B cell (primary cell): Measurements from ENCODE around the gene ADCY10. TPM values are rescaled to one million over a fixed set of nuclear protein-coding genes. Genes with fewer than 3 reads are reported as not detected.

Experiments
- ATAC-seq: fragments of 200-7000 bp; cut with Tn5 transposase; one replicate; pipeline ENCODE4 v1.10.0; 2021; ENCODE audit warnings: low read depth, mild to moderate bottlenecking, moderate number of reproducible peaks, moderate library complexity
- CTCF ChIA-PET: fragments of 350-600 bp; sonication (Branson Sonifier 250); formaldehyde crosslinking; loops from one replicate; lab custom pipeline; 2021; ENCODE audit warnings: antibody characterized with exemption, inconsistent platforms; lab: Charles Lee
- POLR2A ChIA-PET: fragments of 350-600 bp; sonication (Branson Sonifier 250); formaldehyde crosslinking; loops from one replicate; lab custom pipeline; 2021; ENCODE audit warnings: antibody characterized with exemption; lab: Charles Lee
- DNase-seq: peaks from one replicate; pipeline ENCODE4 v3.0.0; 2013
- H2AFZ ChIP-seq: 2 replicates; pipeline ENCODE4 v1.6.1; 2012; ENCODE audit warnings: mild to moderate bottlenecking, low read depth, low read length; ENCODE audit not compliant: insufficient read depth, poor library complexity, severe bottlenecking
- H3K27ac ChIP-seq, 2 donors: 1 replicate in 1 of 2; 2 replicates in 1 of 2; pipeline ENCODE4 v1.5.1; 2012 to 2013; ENCODE audit warnings: low read length in 2 of 2, mild to moderate bottlenecking in 2 of 2, moderate library complexity in 1 of 2
- H3K27me3 ChIP-seq, 4 experiments: fragments of 200-600 bp in 1 of 4; sonication (generic) in 1 of 4; replicated peaks in 1 of 4; 1 replicate in 2 of 4; 2 replicates in 2 of 4; pipeline versions ENCODE4 v1.6.1 to v1.7.0; 2013 to 2016; ENCODE audit warnings: low read length in 3 of 4, mild to moderate bottlenecking in 2 of 4, mixed read lengths in 1 of 4, moderate library complexity in 1 of 4; ENCODE audit not compliant: insufficient read depth in 4 of 4, control insufficient read depth in 3 of 4; ENCODE audit errors: control extremely low read depth in 1 of 4
- H3K36me3 ChIP-seq, 2 experiments: replicated peaks in 1 of 2; 1 replicate in 1 of 2; 2 replicates in 1 of 2; pipeline versions ENCODE4 v1.6.1 to v1.7.1; 2013; ENCODE audit warnings: low read length in 1 of 2; ENCODE audit not compliant: insufficient read depth in 2 of 2, control insufficient read depth in 1 of 2; ENCODE audit errors: control extremely low read depth in 1 of 2, extremely low read depth in 1 of 2
- H3K4me1 ChIP-seq, 2 donors: fragments of 200-600 bp in 1 of 2; sonication (generic) in 1 of 2; 1 replicate in 1 of 2; 2 replicates in 1 of 2; pipeline versions ENCODE4 v1.5.1 to v1.6.1; 2013 to 2017; ENCODE audit warnings: low read length in 2 of 2; ENCODE audit not compliant: control insufficient read depth in 2 of 2, insufficient read depth in 2 of 2
- H3K4me2 ChIP-seq: replicated peaks from 2 replicates; pipeline ENCODE3; 2012; ENCODE audit warnings: mild to moderate bottlenecking, low read depth, low read length; ENCODE audit not compliant: poor library complexity, severe bottlenecking
- H3K4me3 ChIP-seq, 5 experiments: fragments of 200-600 bp in 1 of 5; sonication (generic) in 1 of 5; 1 replicate in 3 of 5; 2 replicates in 2 of 5; pipeline versions ENCODE4 v1.5.1 to v1.7.0; 2011 to 2016; ENCODE audit warnings: low read length in 4 of 5, mild to moderate bottlenecking in 4 of 5, low read depth in 2 of 5, control low read depth in 1 of 5, moderate library complexity in 1 of 5; ENCODE audit not compliant: insufficient read depth in 1 of 5; ENCODE audit errors: control extremely low read depth in 1 of 5, extremely low read depth in 1 of 5
- H3K79me2 ChIP-seq: fragments of 200-600 bp; sonication (generic); one replicate; pipeline ENCODE4 v1.6.0; 2016; ENCODE audit warnings: low read length; ENCODE audit not compliant: control insufficient read depth, insufficient read depth
- H3K9ac ChIP-seq: fragments of 200-600 bp; sonication (generic); 2 replicates; pipeline ENCODE4 v1.6.1; 2017; ENCODE audit warnings: mild to moderate bottlenecking, low read length, moderate library complexity
- H3K9me3 ChIP-seq, 3 donors: one replicate each; pipeline versions ENCODE4 v1.6.1 to v1.7.1; 2013; ENCODE audit warnings: low read length in 2 of 3; ENCODE audit not compliant: control insufficient read depth in 2 of 3, insufficient read depth in 1 of 3; ENCODE audit errors: control extremely low read depth in 1 of 3
- H4K20me1 ChIP-seq: 2 replicates; pipeline ENCODE4 v1.6.0; 2012; ENCODE audit warnings: mild to moderate bottlenecking, low read length; ENCODE audit not compliant: insufficient read depth, control insufficient read depth, poor library complexity, severe bottlenecking
- H3K27ac Mint-ChIP-seq: one replicate; pipeline ENCODE4 v1.8.0; 2021; ENCODE audit warnings: mixed read lengths
- H3K27me3 Mint-ChIP-seq: one replicate; pipeline ENCODE4 v1.8.0; 2021; ENCODE audit warnings: mixed read lengths
- H3K4me1 Mint-ChIP-seq: one replicate; pipeline ENCODE4 v1.8.0; 2021; ENCODE audit warnings: mixed read lengths
- H3K4me3 Mint-ChIP-seq: one replicate; pipeline ENCODE4 v1.8.0; 2021; ENCODE audit warnings: mixed read lengths
- H3K9me3 Mint-ChIP-seq: one replicate; pipeline ENCODE4 v1.8.0; 2022; ENCODE audit warnings: mixed read lengths; ENCODE audit not compliant: insufficient read depth
- EZH2 ChIP-seq: IDR thresholded peaks from 2 replicates; pipeline ENCODE4 v1.6.1; 2012; ENCODE audit warnings: borderline replicate concordance, low read depth, mild to moderate bottlenecking, moderate library complexity, low read length; ENCODE audit not compliant: insufficient read depth, poor library complexity, severe bottlenecking
- WGBS: methylation state at CpG from one replicate; pipeline ENCODE4 v1.1.5; 2013; ENCODE audit warnings: missing lambda C conversion rate; ENCODE audit not compliant: insufficient coverage; 5-methylcytosine and 5-hydroxymethylcytosine counted together
- intact Hi-C: fragments of 100-400 bp; cut with micrococcal nuclease; formaldehyde crosslinking; loops from one replicate; pipeline ENCODE4 v1.10.0; 2022
- polyA plus RNA-seq: library from polyadenylated mRNA; depleted of rRNA; stranded (reverse); fragments of >200 nt; gene quantifications from 2 replicates; pipeline ENCODE4 v1.2.3, GENCODE V29; 2012
- total RNA-seq, 2 donors: library from RNA; stranded (reverse); fragments of 120-200 nt in 1 of 2; gene quantifications; 1 replicate in 1 of 2; 2 replicates in 1 of 2; pipeline versions ENCODE4 v1.2.3 to v1.2.4, GENCODE V29; 2013 to 2022
- TF ChIP-seq, protein P1 (sequence below): fragments of 200-600 bp; IDR thresholded peaks from one replicate; pipeline ENCODE4 v1.8.0; 2022; ENCODE audit warnings: antibody characterized with exemption, mild to moderate bottlenecking

The ADCY10 gene
- total and polyA plus RNA-seq, 2 donors (not counting 1 experiment from before 2014, with no cell fraction given) = 0.15 TPM; not detected in 1

DNA sequence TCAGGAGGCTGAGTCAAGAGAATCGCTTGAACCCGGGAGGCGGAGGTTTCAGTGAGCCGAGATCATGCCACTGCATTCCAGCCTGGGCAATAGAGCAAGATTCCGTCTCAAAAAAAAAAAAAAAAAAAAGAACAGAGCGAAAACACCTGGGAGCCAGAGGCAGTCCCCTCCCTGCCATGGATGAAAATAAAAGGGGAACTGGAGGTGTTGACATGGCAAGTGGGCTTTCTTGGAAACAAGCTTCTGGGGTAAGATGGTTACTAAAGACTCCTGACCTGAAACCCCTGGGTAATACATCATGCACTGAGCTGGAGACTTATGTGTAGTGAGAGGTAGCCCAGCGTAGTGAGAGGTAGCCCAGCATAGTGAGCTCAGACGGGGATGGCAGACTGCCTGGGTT is 31.6 kb downstream of the ADCY10 start:
- no peaks in the 10 kb centered on the region for H4K20me1 ChIP-seq
- no peak overlapping the region for H3K27ac ChIP-seq
- no peaks in the 10 kb centered on the region for H3K4me1 ChIP-seq
- peaks cover 0 to 2% (median 0%) of the 10 kb centered on the region in 3 donors for H3K9me3 ChIP-seq
- WGBS = 100% methylated on average over 1 of the region's 8 CpGs
- POLR2A ChIA-PET = no interaction called here
- no peaks in the 10 kb centered on the region for H3K79me2 ChIP-seq
- Mint-ChIP-seq H3K4me1 (no peaks in the 10 kb centered on the region), H3K27me3 (peaks cover 5% of the 10 kb centered on the region), H3K27ac (no peak overlapping the region), H3K9me3 (no peaks in the 10 kb centered on the region), H3K4me3 (no peak overlapping the region)
- ATAC-seq = no peak
- no peak overlapping the region for H3K4me2 ChIP-seq
- no peak overlapping the region for H3K4me3 ChIP-seq
- H3K36me3 ChIP-seq = no peaks in the 10 kb centered on the region
- intact Hi-C loops = no loop called here
- no peak overlapping the region for H3K9ac ChIP-seq
- no peak overlapping the region for H2AFZ ChIP-seq
- TF ChIP-seq, protein P1, sequence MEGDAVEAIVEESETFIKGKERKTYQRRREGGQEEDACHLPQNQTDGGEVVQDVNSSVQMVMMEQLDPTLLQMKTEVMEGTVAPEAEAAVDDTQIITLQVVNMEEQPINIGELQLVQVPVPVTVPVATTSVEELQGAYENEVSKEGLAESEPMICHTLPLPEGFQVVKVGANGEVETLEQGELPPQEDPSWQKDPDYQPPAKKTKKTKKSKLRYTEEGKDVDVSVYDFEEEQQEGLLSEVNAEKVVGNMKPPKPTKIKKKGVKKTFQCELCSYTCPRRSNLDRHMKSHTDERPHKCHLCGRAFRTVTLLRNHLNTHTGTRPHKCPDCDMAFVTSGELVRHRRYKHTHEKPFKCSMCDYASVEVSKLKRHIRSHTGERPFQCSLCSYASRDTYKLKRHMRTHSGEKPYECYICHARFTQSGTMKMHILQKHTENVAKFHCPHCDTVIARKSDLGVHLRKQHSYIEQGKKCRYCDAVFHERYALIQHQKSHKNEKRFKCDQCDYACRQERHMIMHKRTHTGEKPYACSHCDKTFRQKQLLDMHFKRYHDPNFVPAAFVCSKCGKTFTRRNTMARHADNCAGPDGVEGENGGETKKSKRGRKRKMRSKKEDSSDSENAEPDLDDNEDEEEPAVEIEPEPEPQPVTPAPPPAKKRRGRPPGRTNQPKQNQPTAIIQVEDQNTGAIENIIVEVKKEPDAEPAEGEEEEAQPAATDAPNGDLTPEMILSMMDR = no peak
- DNase-seq = no peak
- no peaks in the 10 kb centered on the region for H3K27me3 ChIP-seq
- CTCF ChIA-PET = no interaction called here

DNA sequence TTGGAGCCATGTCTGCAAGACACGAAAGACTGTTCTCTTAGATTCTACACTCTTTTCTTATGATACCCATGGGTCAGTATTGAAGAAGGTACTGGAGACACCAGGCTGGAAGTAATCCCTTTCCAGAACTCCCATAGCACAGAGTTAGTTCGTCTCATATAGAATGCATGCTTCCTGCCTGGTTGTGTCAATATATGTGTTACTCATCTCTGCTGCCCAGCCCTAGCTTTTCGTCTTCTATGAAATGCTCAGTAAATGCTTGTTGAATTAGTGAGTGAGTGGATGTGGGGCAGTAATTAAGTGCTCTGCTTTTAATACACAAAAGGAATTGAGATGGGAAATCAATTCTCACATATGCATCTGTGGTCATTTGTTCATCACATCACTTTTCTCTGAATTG is 32.1 kb downstream of the ADCY10 start:
- Histone ChIP-seq H2AFZ (no peak overlapping the region), H3K4me1 (no peaks in the 10 kb centered on the region), H3K27ac (no peak overlapping the region), H3K27me3 (no peaks in the 10 kb centered on the region), H3K9me3 (peaks cover 0 to 2% (median 0%) of the 10 kb centered on the region in 3 donors), H3K36me3 (no peaks in the 10 kb centered on the region), H3K4me3 (no peak overlapping the region), H3K4me2 (no peak overlapping the region), H4K20me1 (no peaks in the 10 kb centered on the region), H3K9ac (no peak overlapping the region), H3K79me2 (no peaks in the 10 kb centered on the region)
- Mint-ChIP-seq H3K27ac (no peak overlapping the region), H3K9me3 (no peaks in the 10 kb centered on the region), H3K27me3 (peaks cover 5% of the 10 kb centered on the region), H3K4me3 (no peak overlapping the region), H3K4me1 (no peaks in the 10 kb centered on the region)
- no peak for ATAC-seq
- intact Hi-C loops = no loop called here
- WGBS = no CpG with 5 or more reads among the region's 3 CpGs
- POLR2A ChIA-PET = no interaction called here
- CTCF ChIA-PET = no interaction called here
- no peak for TF ChIP-seq EZH2
- TF ChIP-seq, protein P1 = no peak
- DNase-seq = no peak
